Measurements from ENCODE around the gene TNIP2.

TNIP2 gene

GRCh38 chr4:2723751-2724150 lies 32.4 kb downstream of the TNIP2 start:
- Histone ChIP-seq H3K9me3 (ENCODE audit: control insufficient read depth, insufficient read depth, low read depth, low read length) (no peaks in the 10 kb centered on the region), H3K4me1 (ENCODE audit: control insufficient read depth, insufficient read depth, low read length) (no peaks in the 10 kb centered on the region), H3K9ac (ENCODE audit: low read length) (no peak overlapping the region), H3K27me3 (ENCODE audit: control insufficient read depth, insufficient read depth, low read length) (no peaks in the 10 kb centered on the region), H3K36me3 (ENCODE audit: control insufficient read depth, insufficient read depth, low read length) (peaks cover 27% of the 10 kb centered on the region), H3K27ac (ENCODE audit: low read depth, low read length) (no peak overlapping the region), H3K4me3 (ENCODE audit: low read depth, low read length) (no peak overlapping the region)

- Histone ChIP-seq H3K27ac (ENCODE audit: low read depth, low read length) (no peak overlapping the region), H3K4me3 (ENCODE audit: low read depth, low read length) (no peak overlapping the region), H3K4me1 (ENCODE audit: control insufficient read depth, insufficient read depth, low read length) (no peaks in the 10 kb centered on the region), H3K36me3 (ENCODE audit: control insufficient read depth, insufficient read depth, low read length) (peaks cover 36% of the 10 kb centered on the region), H3K9me3 (ENCODE audit: control insufficient read depth, insufficient read depth, low read depth, low read length) (no peaks in the 10 kb centered on the region), H3K27me3 (ENCODE audit: control insufficient read depth, insufficient read depth, low read length) (no peaks in the 10 kb centered on the region), H3K9ac (ENCODE audit: low read length) (no peak overlapping the region)
Measured at GRCh38 chr4:2722033-2722432, 34.1 kb downstream of the TNIP2 start.

- H3K36me3 ChIP-seq (ENCODE audit: control insufficient read depth, insufficient read depth, low read length): peaks cover 40% of the 10 kb centered on the region
- H3K9me3 ChIP-seq (ENCODE audit: control insufficient read depth, insufficient read depth, low read depth, low read length): no peaks in the 10 kb centered on the region
Measured at GRCh38 chr4:2721586-2721985, 34.5 kb downstream of the TNIP2 start.

GRCh38 chr4:2716236-2716635 lies 39.9 kb downstream of the TNIP2 start:
- H3K4me3 ChIP-seq (ENCODE audit: low read depth, low read length): no peak overlapping the region
- no peaks in the 10 kb centered on the region for H3K27me3 ChIP-seq (ENCODE audit: control insufficient read depth, insufficient read depth, low read length)
- H3K9me3 ChIP-seq (ENCODE audit: control insufficient read depth, insufficient read depth, low read depth, low read length): no peaks in the 10 kb centered on the region
- no peak overlapping the region for H3K27ac ChIP-seq (ENCODE audit: low read depth, low read length)
- peaks cover 46% of the 10 kb centered on the region for H3K36me3 ChIP-seq (ENCODE audit: control insufficient read depth, insufficient read depth, low read length)
- H3K9ac ChIP-seq (ENCODE audit: low read length): no peak overlapping the region
- no peaks in the 10 kb centered on the region for H3K4me1 ChIP-seq (ENCODE audit: control insufficient read depth, insufficient read depth, low read length)

More at GRCh38 chr4:2721586-2721985, 34.5 kb downstream of the TNIP2 start:
- Histone ChIP-seq H3K27me3 (ENCODE audit: control insufficient read depth, insufficient read depth, low read length) (no peaks in the 10 kb centered on the region), H3K27ac (ENCODE audit: low read depth, low read length) (no peak overlapping the region), H3K9ac (ENCODE audit: low read length) (no peak overlapping the region), H3K4me3 (ENCODE audit: low read depth, low read length) (no peak overlapping the region), H3K4me1 (ENCODE audit: control insufficient read depth, insufficient read depth, low read length) (no peaks in the 10 kb centered on the region)

GRCh38 chr4:2715426-2715825 lies 40.7 kb downstream of the TNIP2 start:
- Histone ChIP-seq H3K36me3 (ENCODE audit: control insufficient read depth, insufficient read depth, low read length) (peaks cover 41% of the 10 kb centered on the region), H3K9ac (ENCODE audit: low read length) (no peak overlapping the region), H3K27me3 (ENCODE audit: control insufficient read depth, insufficient read depth, low read length) (no peaks in the 10 kb centered on the region), H3K4me3 (ENCODE audit: low read depth, low read length) (no peak overlapping the region), H3K9me3 (ENCODE audit: control insufficient read depth, insufficient read depth, low read depth, low read length) (no peaks in the 10 kb centered on the region), H3K4me1 (ENCODE audit: control insufficient read depth, insufficient read depth, low read length) (no peaks in the 10 kb centered on the region), H3K27ac (ENCODE audit: low read depth, low read length) (no peak overlapping the region)

- Histone ChIP-seq H3K9me3 (ENCODE audit: control insufficient read depth, insufficient read depth, low read depth, low read length) (no peaks in the 10 kb centered on the region), H3K27ac (ENCODE audit: low read depth, low read length) (no peak overlapping the region), H3K36me3 (ENCODE audit: control insufficient read depth, insufficient read depth, low read length) (peaks cover 37% of the 10 kb centered on the region), H3K4me3 (ENCODE audit: low read depth, low read length) (no peak overlapping the region), H3K27me3 (ENCODE audit: control insufficient read depth, insufficient read depth, low read length) (no peaks in the 10 kb centered on the region), H3K4me1 (ENCODE audit: control insufficient read depth, insufficient read depth, low read length) (no peaks in the 10 kb centered on the region), H3K9ac (ENCODE audit: low read length) (no peak overlapping the region)
Measured at GRCh38 chr4:2714918-2715317, 41.2 kb downstream of the TNIP2 start.

GRCh38 chr4:2714061-2714770 lies 41.9 kb downstream of the TNIP2 start:
- Histone ChIP-seq H3K9ac (ENCODE audit: low read length) (no peak overlapping the region), H3K27ac (ENCODE audit: low read depth, low read length) (no peak overlapping the region), H3K4me3 (ENCODE audit: low read depth, low read length) (no peak overlapping the region), H3K4me1 (ENCODE audit: control insufficient read depth, insufficient read depth, low read length) (no peaks in the 10 kb centered on the region), H3K36me3 (ENCODE audit: control insufficient read depth, insufficient read depth, low read length) (peaks cover 36% of the 10 kb centered on the region), H3K27me3 (ENCODE audit: control insufficient read depth, insufficient read depth, low read length) (no peaks in the 10 kb centered on the region), H3K9me3 (ENCODE audit: control insufficient read depth, insufficient read depth, low read depth, low read length) (no peaks in the 10 kb centered on the region)

- H3K9ac ChIP-seq (ENCODE audit: low read length): no peak overlapping the region
- H3K27ac ChIP-seq (ENCODE audit: low read depth, low read length): no peak overlapping the region
- H3K4me3 ChIP-seq (ENCODE audit: low read depth, low read length): no peak overlapping the region
- peaks cover 29% of the 10 kb centered on the region for H3K36me3 ChIP-seq (ENCODE audit: control insufficient read depth, insufficient read depth, low read length)
- H3K27me3 ChIP-seq (ENCODE audit: control insufficient read depth, insufficient read depth, low read length): no peaks in the 10 kb centered on the region
- H3K4me1 ChIP-seq (ENCODE audit: control insufficient read depth, insufficient read depth, low read length): no peaks in the 10 kb centered on the region
- H3K9me3 ChIP-seq (ENCODE audit: control insufficient read depth, insufficient read depth, low read depth, low read length): no peaks in the 10 kb centered on the region
Measured at GRCh38 chr4:2713337-2713736, 42.8 kb downstream of the TNIP2 start.

- Histone ChIP-seq H3K4me1 (ENCODE audit: control insufficient read depth, insufficient read depth, low read length) (no peaks in the 10 kb centered on the region), H3K27ac (ENCODE audit: low read depth, low read length) (no peak overlapping the region), H3K9me3 (ENCODE audit: control insufficient read depth, insufficient read depth, low read depth, low read length) (no peaks in the 10 kb centered on the region), H3K4me3 (ENCODE audit: low read depth, low read length) (no peak overlapping the region), H3K27me3 (ENCODE audit: control insufficient read depth, insufficient read depth, low read length) (no peaks in the 10 kb centered on the region), H3K9ac (ENCODE audit: low read length) (no peak overlapping the region), H3K36me3 (ENCODE audit: control insufficient read depth, insufficient read depth, low read length) (peaks cover 32% of the 10 kb centered on the region)
Measured at GRCh38 chr4:2712261-2712842, 43.8 kb downstream of the TNIP2 start.

GRCh38 chr4:2702770-2703169 lies 53.4 kb downstream of the TNIP2 start:
- Histone ChIP-seq H3K9me3 (ENCODE audit: control insufficient read depth, insufficient read depth, low read depth, low read length) (no peaks in the 10 kb centered on the region), H3K9ac (ENCODE audit: low read length) (no peak overlapping the region), H3K4me1 (ENCODE audit: control insufficient read depth, insufficient read depth, low read length) (no peaks in the 10 kb centered on the region), H3K36me3 (ENCODE audit: control insufficient read depth, insufficient read depth, low read length) (peaks cover 73% of the 10 kb centered on the region), H3K27ac (ENCODE audit: low read depth, low read length) (no peak overlapping the region), H3K27me3 (ENCODE audit: control insufficient read depth, insufficient read depth, low read length) (no peaks in the 10 kb centered on the region), H3K4me3 (ENCODE audit: low read depth, low read length) (no peak overlapping the region)

- Histone ChIP-seq H3K4me3 (ENCODE audit: low read depth, low read length) (no peak overlapping the region), H3K27ac (ENCODE audit: low read depth, low read length) (no peak overlapping the region), H3K9ac (ENCODE audit: low read length) (no peak overlapping the region), H3K9me3 (ENCODE audit: control insufficient read depth, insufficient read depth, low read depth, low read length) (no peaks in the 10 kb centered on the region), H3K27me3 (ENCODE audit: control insufficient read depth, insufficient read depth, low read length) (no peaks in the 10 kb centered on the region), H3K4me1 (ENCODE audit: control insufficient read depth, insufficient read depth, low read length) (no peaks in the 10 kb centered on the region), H3K36me3 (ENCODE audit: control insufficient read depth, insufficient read depth, low read length) (peaks cover 75% of the 10 kb centered on the region)
Measured at GRCh38 chr4:2702361-2702760, 53.8 kb downstream of the TNIP2 start.
